Body of pancreas (tissue), 4 donors: ENCODE measurements around the gene LSM14B. TPM values are rescaled to one million over a fixed set of nuclear protein-coding genes. Genes with fewer than 3 reads are reported as not detected.
A peak's percentile ranks its signal among the peaks of the same experiment; 100 is the strongest.

Experiments
- ATAC-seq: fragments of 150-250 bp; one replicate; pipeline ENCODE4 v1.9.1; 2016
- DNase-seq, 4 donors: peaks; one replicate each; pipeline ENCODE4 v3.0.0-alpha.2; 2019
- H3K27ac ChIP-seq, 4 donors: fragments of 200-600 bp; sonication (generic); 1 replicate in 3 of 4; 2 replicates in 1 of 4; pipeline versions ENCODE4 v1.5.1 to v1.6.1; 2016 to 2019; ENCODE audit warnings: mild to moderate bottlenecking in 1 of 4, mixed read lengths in 1 of 4, moderate library complexity in 1 of 4
- H3K27me3 ChIP-seq, 2 donors: fragments of 200-600 bp; sonication (generic); one replicate each; pipeline ENCODE4 v1.6.0; 2016; ENCODE audit warnings: mild to moderate bottlenecking in 1 of 2
- H3K36me3 ChIP-seq, 2 donors: fragments of 200-600 bp; sonication (generic); replicated peaks in 1 of 2; 2 replicates each; pipeline ENCODE4 v1.5.1; 2016; ENCODE audit warnings: low read depth in 2 of 2; ENCODE audit not compliant: insufficient read depth in 1 of 2
- H3K4me1 ChIP-seq: fragments of 200-600 bp; sonication (generic); one replicate; pipeline ENCODE4 v1.6.0; 2016
- H3K4me3 ChIP-seq, 2 donors: fragments of 200-600 bp; sonication (generic); 1 replicate in 1 of 2; 2 replicates in 1 of 2; pipeline ENCODE4 v1.5.1; 2016 to 2019
- H3K9me3 ChIP-seq, 3 donors: fragments of 200-600 bp; sonication (generic); 1 replicate in 2 of 3; 2 replicates in 1 of 3; pipeline ENCODE4 v1.5.1; 2016
- CTCF ChIP-seq, 7 experiments: fragments of 450-650 bp in 4 of 7; fragments of 200-600 bp in 3 of 7; sonication (generic) in 3 of 7; IDR thresholded peaks; one replicate each; pipeline ENCODE4 v1.5.1; 2016 to 2019; ENCODE audit warnings: antibody characterized with exemption in 7 of 7
- POLR2A ChIP-seq, 3 donors: fragments of 450-650 bp; IDR thresholded peaks; one replicate each; pipeline ENCODE4 v1.6.1; 2016; ENCODE audit warnings: antibody characterized with exemption in 3 of 3, mild to moderate bottlenecking in 2 of 3
- WGBS, 2 donors: methylation state at CpG; one replicate each; pipeline ENCODE4 v1.1.5; 2017; 5-methylcytosine and 5-hydroxymethylcytosine counted together
- intact Hi-C: fragments of 100-400 bp; cut with DNase I; formaldehyde crosslinking; loops from one replicate; pipeline ENCODE4 v1.15.1; 2023
- total RNA-seq, 2 donors: library from RNA; depleted of rRNA; stranded (reverse); fragments of >200 nt; gene quantifications; one replicate each; pipeline ENCODE4 v1.1.0, GENCODE V29; 2016

LSM14B gene
- total RNA-seq, 2 donors from 2014 or later: 11.5 to 12.2 TPM

GRCh38 chr20:62182469-62183425 lies 60.5 kb downstream of the LSM14B start, which contains the start of gene MTG2:
Gene MTG2, plus strand, starts transcription at chr20:62183028. Its CDS starts 10,393 bp downstream, at chr20:62193421.
- Histone ChIP-seq H3K36me3 (no peaks in the 10 kb centered on the region), H3K27ac (peak within 1 kb of the TSS; percentile 76 to 94 (median 88)), H3K4me1 (peaks cover 25% of the 10 kb centered on the region), H3K27me3 (no peaks in the 10 kb centered on the region), H3K9me3 (no peaks in the 10 kb centered on the region), H3K4me3 (peak within 1 kb of the TSS; percentile 82 to 94)
- 1 to 4% methylated on average over 2 to 96 of the region's 96 CpGs for WGBS, 2 donors
- TF ChIP-seq POLR2A (IDR thresholded peaks at IDR 0.05) (peak; percentile 72 to 92 (median 88)), CTCF (IDR thresholded peaks at IDR 0.05) (peak in 4 of 7 experiments; percentile 17 to 28 (median 25))
- ATAC-seq (peak; percentile 98), DNase-seq (peak; percentile 94 to 96 (median 96))
- intact Hi-C loops: no loop called here

GRCh38 chr20:62183426-62184142 lies 61.3 kb downstream of the LSM14B start:
- no peaks in the 10 kb centered on the region for H3K36me3 ChIP-seq
- peaks cover 25% of the 10 kb centered on the region for H3K4me1 ChIP-seq
- intact Hi-C loops: no loop called here
- TF ChIP-seq POLR2A (IDR thresholded peaks at IDR 0.05) (no peak), CTCF (IDR thresholded peaks at IDR 0.05) (no peak)
- H3K4me3 ChIP-seq: peak overlapping the region; percentile 82 to 94
- no peaks in the 10 kb centered on the region for H3K9me3 ChIP-seq
- DNase-seq (no peak), ATAC-seq (no peak)
- no peaks in the 10 kb centered on the region for H3K27me3 ChIP-seq
- peak overlapping the region; percentile 76 to 94 (median 88) for H3K27ac ChIP-seq
- WGBS, 2 donors: 22 to 26% methylated on average over 24 to 25 of the region's 25 CpGs

Other genes starting within 250 kb of the LSM14B start
- gene TAF4, start 56.6 kb upstream of the LSM14B start, total RNA-seq: 10 to 100 TPM; 12.7 to 29.0 TPM
- 100 to 1,000 TPM; 174 to 176 TPM for gene PSMA7, start 20.9 kb downstream of the LSM14B start, total RNA-seq
- gene SS18L1, start 21.3 kb downstream of the LSM14B start, total RNA-seq: 10 to 100 TPM; 11.4 to 14.5 TPM
- 10 to 100 TPM in 1 of 2 donors, 1 to 10 TPM in 1; 8.8 to 16.5 TPM for gene MTG2, start 60.6 kb downstream of the LSM14B start, total RNA-seq
- under 1 TPM in 1 of 2 donors, not detected in 1; 0.33 TPM for gene HRH3, start 97.8 kb downstream of the LSM14B start, total RNA-seq
- 10 to 100 TPM; 54.5 to 71.9 TPM for gene OSBPL2, start 116.0 kb downstream of the LSM14B start, total RNA-seq
- 100 to 1,000 TPM in 1 of 2 donors, 10 to 100 TPM in 1; 79.9 to 104 TPM for gene ADRM1, start 180.5 kb downstream of the LSM14B start, total RNA-seq
- 100 to 1,000 TPM; 115 to 185 TPM for gene LAMA5, start 244.8 kb downstream of the LSM14B start, total RNA-seq